HCT116 (cell line): ENCODE results near the gene OSBPL5. TPM values are rescaled to one million over a fixed set of nuclear protein-coding genes. Genes with fewer than 3 reads are reported as not detected.

ENCODE experiments used
- ATAC-seq: fragments of 200-7000 bp; cut with Tn5 transposase; 2 replicates; pipeline ENCODE4 v1.9.1; 2020; ENCODE audit warnings: mild to moderate bottlenecking, moderate library complexity
- BruUV-seq: library from RNA; stranded (reverse); fragments of 400-500 nt; replicated peaks from 2 replicates; lab custom pipeline; 2021; lab: Mats Ljungman, UMichigan
- CTCF ChIA-PET: fragments of 300-600 bp; sonication (Branson Sonifier 250); formaldehyde crosslinking; loops from one replicate; lab custom pipeline; 2021; ENCODE audit warnings: antibody characterized with exemption; lab: Charles Lee
- POLR2A ChIA-PET: fragments of 300-600, 350-600 bp; sonication (Branson Sonifier 250); formaldehyde crosslinking; loops from one replicate; lab custom pipeline; 2021; ENCODE audit warnings: antibody characterized with exemption; lab: Charles Lee
- RAD21 ChIA-PET, 2 experiments: fragments of 300-600 bp; sonication (Branson Sonifier 250); formaldehyde crosslinking; loops; one replicate each; lab custom pipeline; 2023; ENCODE audit warnings: low total read pairs in 2 of 2; ENCODE audit not compliant: uncharacterized antibody in 2 of 2, unreplicated experiment in 2 of 2, low non-redundant PET in 1 of 2; lab: Charles Lee
- DNase-seq: peaks from one replicate; pipeline ENCODE4 v3.0.0-alpha.2; 2010; ENCODE audit warnings: low read depth, low spot score
- H2AFZ ChIP-seq: fragments of 200-600 bp; shearing (Covaris generic), sonication (generic); 2 replicates; pipeline ENCODE4 v1.6.1; 2017; ENCODE audit warnings: low read depth, mixed run types, mixed read lengths, antibody characterized with exemption, low read length; ENCODE audit not compliant: poor library complexity, severe bottlenecking
- H3K27ac ChIP-seq: 2 replicates; pipeline ENCODE4 v1.5.1; 2012; ENCODE audit warnings: low read depth, low read length
- H3K27me3 ChIP-seq: fragments of 200-600 bp; sonication (generic); 2 replicates; pipeline ENCODE4 v1.6.1; 2016; ENCODE audit warnings: mixed run types, low read length, mixed read lengths; ENCODE audit not compliant: insufficient read depth
- H3K36me3 ChIP-seq, 2 experiments: fragments of 200-500 bp in 1 of 2; fragments of 200-600 bp in 1 of 2; sonication (Bioruptor generic) in 1 of 2; sonication (generic) in 1 of 2; 2 replicates each; pipeline versions ENCODE4 v1.5.1 to v1.6.1; 2014 to 2016; ENCODE audit warnings: low read length in 2 of 2, inconsistent platforms in 1 of 2, mixed read lengths in 1 of 2, mixed run types in 1 of 2; ENCODE audit not compliant: insufficient read depth in 2 of 2, control insufficient read depth in 1 of 2
- H3K4me1 ChIP-seq, 2 experiments: fragments of 200-600 bp in 1 of 2; sonication (generic) in 1 of 2; 2 replicates each; pipeline versions ENCODE4 v1.5.1 to v1.6.1; 2012 to 2017; ENCODE audit warnings: low read length in 2 of 2, inconsistent platforms in 1 of 2, mild to moderate bottlenecking in 1 of 2, mixed read lengths in 1 of 2, mixed run types in 1 of 2, moderate library complexity in 1 of 2; ENCODE audit not compliant: insufficient read depth in 2 of 2, control insufficient read depth in 1 of 2
- H3K4me2 ChIP-seq: fragments of 200-600 bp; sonication (generic); 2 replicates; pipeline ENCODE4 v1.6.1; 2017; ENCODE audit warnings: mixed run types, low read length, mixed read lengths
- H3K4me3 ChIP-seq, 2 experiments: fragments of 200-600 bp in 1 of 2; sonication (generic) in 1 of 2; replicated peaks in 1 of 2; 2 replicates each; pipeline ENCODE4 v1.5.1; 2011 to 2016; ENCODE audit warnings: low read length in 2 of 2, control low read depth in 1 of 2, low read depth in 1 of 2, mild to moderate bottlenecking in 1 of 2, mixed read lengths in 1 of 2, mixed run types in 1 of 2
- H3K79me2 ChIP-seq: fragments of 200-600 bp; sonication (generic); 2 replicates; pipeline ENCODE4 v1.6.1; 2017; ENCODE audit warnings: mild to moderate bottlenecking, mixed run types, low read length, moderate library complexity, mixed read lengths; ENCODE audit not compliant: insufficient read depth
- H3K9ac ChIP-seq: fragments of 200-600 bp; sonication (generic); 2 replicates; pipeline ENCODE4 v1.6.1; 2016; ENCODE audit warnings: low read length, mixed read lengths
- H3K9me2 ChIP-seq: fragments of 200-600 bp; sonication (generic), shearing (Covaris generic); 2 replicates; pipeline ENCODE4 v1.6.1; 2017; ENCODE audit warnings: mixed run types, mild to moderate bottlenecking, moderate library complexity; ENCODE audit not compliant: insufficient read depth
- H3K9me3 ChIP-seq, 2 experiments: fragments of 200-500 bp in 1 of 2; fragments of 200-600 bp in 1 of 2; sonication (Bioruptor generic) in 1 of 2; sonication (generic) in 1 of 2; 2 replicates each; pipeline ENCODE4 v1.6.1; 2014 to 2017; ENCODE audit warnings: low read length in 2 of 2, mixed read lengths in 2 of 2, inconsistent platforms in 1 of 2, low read depth in 1 of 2, mild to moderate bottlenecking in 1 of 2, mixed run types in 1 of 2, moderate library complexity in 1 of 2; ENCODE audit not compliant: control insufficient read depth in 1 of 2, insufficient read depth in 1 of 2
- H4K20me1 ChIP-seq: fragments of 200-600 bp; sonication (generic), shearing (Covaris generic); 2 replicates; pipeline ENCODE4 v1.6.1; 2017; ENCODE audit warnings: mixed run types, mild to moderate bottlenecking, moderate library complexity; ENCODE audit not compliant: insufficient read depth
- CBX3 ChIP-seq: IDR thresholded peaks from 2 replicates; pipeline ENCODE4 v1.6.1; 2012; ENCODE audit warnings: low read depth
- CTCF ChIP-seq, 3 experiments: fragments of 200-600 bp in 1 of 3; sonication (generic) in 1 of 3; IDR thresholded peaks in 2 of 3; conservative IDR thresholded peaks in 1 of 3; 2 replicates each; pipeline ENCODE4 v1.5.1; 2012 to 2017; ENCODE audit warnings: low read depth in 2 of 3, low read length in 2 of 3, antibody characterized with exemption in 1 of 3, borderline replicate concordance in 1 of 3, control low read depth in 1 of 3, mild to moderate bottlenecking in 1 of 3, mixed read lengths in 1 of 3, mixed run types in 1 of 3, moderate library complexity in 1 of 3; ENCODE audit not compliant: insufficient read depth in 1 of 3
- ELF1 ChIP-seq: IDR thresholded peaks from 2 replicates; pipeline ENCODE4 v1.6.1; 2012; ENCODE audit warnings: low read depth, borderline replicate concordance
- EZH2 ChIP-seq: fragments of 200-600 bp; sonication (generic); IDR thresholded peaks from 2 replicates; pipeline ENCODE4 v1.6.1; 2017; ENCODE audit warnings: antibody characterized with exemption, mixed run types
- EZH2phosphoT487 ChIP-seq: fragments of 200-600 bp; IDR thresholded peaks from 2 replicates; pipeline ENCODE4 v1.6.1; 2018; ENCODE audit warnings: antibody characterized with exemption, borderline replicate concordance
- FOSL1 ChIP-seq: IDR thresholded peaks from 2 replicates; pipeline ENCODE4 v1.6.1; 2012; ENCODE audit warnings: low read depth
- JUND ChIP-seq: IDR thresholded peaks from 2 replicates; pipeline ENCODE4 v1.6.1; 2012
- MAX ChIP-seq: IDR thresholded peaks from 2 replicates; pipeline ENCODE4 v1.6.1; 2012
- POLR2A ChIP-seq: IDR thresholded peaks from 2 replicates; pipeline ENCODE4 v1.7.0; 2011; ENCODE audit warnings: borderline replicate concordance; ENCODE audit not compliant: insufficient read depth, insufficient read length; ENCODE audit errors: extremely low read depth
- POLR2AphosphoS5 ChIP-seq: IDR thresholded peaks from 2 replicates; pipeline ENCODE4 v1.6.1; 2011; ENCODE audit warnings: mild to moderate bottlenecking, low read depth, low read length, moderate library complexity
- RAD21 ChIP-seq: IDR thresholded peaks from 2 replicates; pipeline ENCODE4 v1.6.1; 2012; ENCODE audit warnings: low read depth, mild to moderate bottlenecking
- SP1 ChIP-seq: IDR thresholded peaks from 2 replicates; pipeline ENCODE4 v1.6.1; 2012; ENCODE audit warnings: low read depth
- SRF ChIP-seq: IDR thresholded peaks from 2 replicates; pipeline ENCODE4 v1.6.1; 2012; ENCODE audit warnings: low read depth
- TCF7L2 ChIP-seq: IDR thresholded peaks from 2 replicates; pipeline ENCODE4 v1.7.0; 2011; ENCODE audit warnings: borderline replicate concordance, inconsistent platforms; ENCODE audit not compliant: insufficient read depth, insufficient read length; ENCODE audit errors: extremely low read depth
- ZFX ChIP-seq: fragments of 450-650 bp; IDR thresholded peaks from 2 replicates; pipeline ENCODE4 v1.6.1; 2017
- ZNF274 ChIP-seq: fragments of 200-500 bp; sonication (Bioruptor generic); IDR thresholded peaks from 2 replicates; pipeline ENCODE4 v1.6.1; 2014; ENCODE audit warnings: mild to moderate bottlenecking, low read depth, low read length, inconsistent platforms
- intact Hi-C: fragments of 100-400 bp; cut with micrococcal nuclease; formaldehyde crosslinking; loops from 2 replicates; pipeline ENCODE4 v1.10.0; 2022
- total RNA-seq: library from RNA; stranded (reverse); gene quantifications from one replicate; pipeline ENCODE4 v1.2.1, GENCODE V29; 2021; ENCODE audit not compliant: unreplicated experiment
- TF ChIP-seq, protein P1 (sequence below): IDR thresholded peaks from 2 replicates; pipeline ENCODE4 v1.6.1; 2012
- TF ChIP-seq, protein P2 (sequence below): IDR thresholded peaks from 2 replicates; pipeline ENCODE4 v1.6.1; 2011; ENCODE audit warnings: mild to moderate bottlenecking, low read length, moderate library complexity; ENCODE audit not compliant: insufficient replicate concordance; ENCODE audit errors: extremely low read depth
- TF ChIP-seq, protein P3 (sequence below): IDR thresholded peaks from 2 replicates; pipeline ENCODE4 v1.6.1; 2012; ENCODE audit warnings: low read depth

OSBPL5 gene
- total RNA-seq, 1 experiment from 2014 or later, result 44.2 TPM

- BruUV-seq, result no TSS peak
- Histone ChIP-seq H3K27ac (no peak overlapping the region), H4K20me1 (no peaks in the 10 kb centered on the region), H3K36me3 (no peaks in the 10 kb centered on the region), H3K9me2 (no peaks in the 10 kb centered on the region), H3K4me1 (peaks cover 20 to 30% of the 10 kb centered on the region in 2 experiments; a peak in 3 of 4 replicates), H3K27me3 (no peaks in the 10 kb centered on the region), H3K9ac (no peak overlapping the region), H3K4me2 (no peak overlapping the region), H3K4me3 (no peak overlapping the region), H3K79me2 (peaks cover 32% of the 10 kb centered on the region; the same call in 1 of the 2 replicates), H2AFZ (no peak overlapping the region), H3K9me3 (no peaks in the 10 kb centered on the region)
- ATAC-seq, result no peak
- no peak for DNase-seq
- intact Hi-C loops, result no loop called here
- RAD21 ChIA-PET, result no interaction called here
- CTCF ChIA-PET, result no interaction called here
- no peak for TF ChIP-seq MAX
- TF ChIP-seq ZFX, result no peak
- TF ChIP-seq ELF1, result no peak
- no peak for TF ChIP-seq JUND
- TF ChIP-seq CTCF (IDR thresholded peaks at IDR 0.05 in 2 of 3, conservative IDR thresholded peaks at IDR 0.05 in 1 of 3; ENCODE audit: borderline replicate concordance in 1 of 3, insufficient read depth in 1 of 3, low read depth in 2 of 3, low read length in 2 of 3), result no peak
- TF ChIP-seq EZH2phosphoT487, result no peak
- no peak for TF ChIP-seq EZH2
- TF ChIP-seq FOSL1, result no peak
- TF ChIP-seq, protein P1, sequence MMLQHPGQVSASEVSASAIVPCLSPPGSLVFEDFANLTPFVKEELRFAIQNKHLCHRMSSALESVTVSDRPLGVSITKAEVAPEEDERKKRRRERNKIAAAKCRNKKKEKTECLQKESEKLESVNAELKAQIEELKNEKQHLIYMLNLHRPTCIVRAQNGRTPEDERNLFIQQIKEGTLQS, result no peak
- no peak for TF ChIP-seq SP1
- TF ChIP-seq RAD21, result no peak
- TF ChIP-seq CBX3, result no peak
- TF ChIP-seq, protein P2, sequence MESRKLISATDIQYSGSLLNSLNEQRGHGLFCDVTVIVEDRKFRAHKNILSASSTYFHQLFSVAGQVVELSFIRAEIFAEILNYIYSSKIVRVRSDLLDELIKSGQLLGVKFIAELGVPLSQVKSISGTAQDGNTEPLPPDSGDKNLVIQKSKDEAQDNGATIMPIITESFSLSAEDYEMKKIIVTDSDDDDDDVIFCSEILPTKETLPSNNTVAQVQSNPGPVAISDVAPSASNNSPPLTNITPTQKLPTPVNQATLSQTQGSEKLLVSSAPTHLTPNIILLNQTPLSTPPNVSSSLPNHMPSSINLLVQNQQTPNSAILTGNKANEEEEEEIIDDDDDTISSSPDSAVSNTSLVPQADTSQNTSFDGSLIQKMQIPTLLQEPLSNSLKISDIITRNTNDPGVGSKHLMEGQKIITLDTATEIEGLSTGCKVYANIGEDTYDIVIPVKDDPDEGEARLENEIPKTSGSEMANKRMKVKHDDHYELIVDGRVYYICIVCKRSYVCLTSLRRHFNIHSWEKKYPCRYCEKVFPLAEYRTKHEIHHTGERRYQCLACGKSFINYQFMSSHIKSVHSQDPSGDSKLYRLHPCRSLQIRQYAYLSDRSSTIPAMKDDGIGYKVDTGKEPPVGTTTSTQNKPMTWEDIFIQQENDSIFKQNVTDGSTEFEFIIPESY, result no peak
- no peak for TF ChIP-seq SRF
- TF ChIP-seq POLR2AphosphoS5, result no peak
- TF ChIP-seq TCF7L2, result no peak
- no peak for TF ChIP-seq POLR2A
- TF ChIP-seq, protein P3, sequence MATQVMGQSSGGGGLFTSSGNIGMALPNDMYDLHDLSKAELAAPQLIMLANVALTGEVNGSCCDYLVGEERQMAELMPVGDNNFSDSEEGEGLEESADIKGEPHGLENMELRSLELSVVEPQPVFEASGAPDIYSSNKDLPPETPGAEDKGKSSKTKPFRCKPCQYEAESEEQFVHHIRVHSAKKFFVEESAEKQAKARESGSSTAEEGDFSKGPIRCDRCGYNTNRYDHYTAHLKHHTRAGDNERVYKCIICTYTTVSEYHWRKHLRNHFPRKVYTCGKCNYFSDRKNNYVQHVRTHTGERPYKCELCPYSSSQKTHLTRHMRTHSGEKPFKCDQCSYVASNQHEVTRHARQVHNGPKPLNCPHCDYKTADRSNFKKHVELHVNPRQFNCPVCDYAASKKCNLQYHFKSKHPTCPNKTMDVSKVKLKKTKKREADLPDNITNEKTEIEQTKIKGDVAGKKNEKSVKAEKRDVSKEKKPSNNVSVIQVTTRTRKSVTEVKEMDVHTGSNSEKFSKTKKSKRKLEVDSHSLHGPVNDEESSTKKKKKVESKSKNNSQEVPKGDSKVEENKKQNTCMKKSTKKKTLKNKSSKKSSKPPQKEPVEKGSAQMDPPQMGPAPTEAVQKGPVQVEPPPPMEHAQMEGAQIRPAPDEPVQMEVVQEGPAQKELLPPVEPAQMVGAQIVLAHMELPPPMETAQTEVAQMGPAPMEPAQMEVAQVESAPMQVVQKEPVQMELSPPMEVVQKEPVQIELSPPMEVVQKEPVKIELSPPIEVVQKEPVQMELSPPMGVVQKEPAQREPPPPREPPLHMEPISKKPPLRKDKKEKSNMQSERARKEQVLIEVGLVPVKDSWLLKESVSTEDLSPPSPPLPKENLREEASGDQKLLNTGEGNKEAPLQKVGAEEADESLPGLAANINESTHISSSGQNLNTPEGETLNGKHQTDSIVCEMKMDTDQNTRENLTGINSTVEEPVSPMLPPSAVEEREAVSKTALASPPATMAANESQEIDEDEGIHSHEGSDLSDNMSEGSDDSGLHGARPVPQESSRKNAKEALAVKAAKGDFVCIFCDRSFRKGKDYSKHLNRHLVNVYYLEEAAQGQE, result no peak
- no peak for TF ChIP-seq ZNF274
- POLR2A ChIA-PET, result no interaction called here
Measured at GRCh38 chr11:3153291-3153861, 11.7 kb downstream of the OSBPL5 start.
